GM23338 (cell line): ENCODE measurements around the gene CPXM1. TPM values are rescaled to one million over a fixed set of nuclear protein-coding genes. Genes with fewer than 3 reads are reported as not detected.

Source experiments
- EZH2 ChIP-seq: fragments of 200-600 bp; sonication (generic); IDR thresholded peaks from one replicate; pipeline ENCODE4 v1.8.0; 2017; ENCODE audit warnings: antibody characterized with exemption, mild to moderate bottlenecking, low read depth; ENCODE audit not compliant: unreplicated experiment
- EZH2phosphoT487 ChIP-seq: fragments of 200-600 bp; sonication (generic); IDR thresholded peaks from one replicate; pipeline ENCODE4 v1.8.1; 2018; ENCODE audit warnings: antibody characterized with exemption; ENCODE audit not compliant: unreplicated experiment
- JUNB ChIP-seq: IDR thresholded peaks from one replicate; pipeline ENCODE4 v1.6.1; 2016; ENCODE audit warnings: antibody characterized with exemption; ENCODE audit not compliant: unreplicated experiment
- REST ChIP-seq: IDR thresholded peaks from one replicate; pipeline ENCODE4 v1.6.1; 2018; ENCODE audit warnings: antibody characterized with exemption; ENCODE audit not compliant: unreplicated experiment
- STAT1 ChIP-seq: IDR thresholded peaks from one replicate; pipeline ENCODE4 v1.6.1; 2016; ENCODE audit warnings: antibody characterized with exemption; ENCODE audit not compliant: unreplicated experiment
- ZNF114 ChIP-seq: fragments of 250-450 bp; sonication (Bioruptor Pico); IDR thresholded peaks from 2 replicates; pipeline ENCODE4 v1.5.0; 2020; ENCODE audit warnings: mild to moderate bottlenecking, moderate library complexity
- ZNF462 ChIP-seq: fragments of 250-450 bp; sonication (Bioruptor Pico); IDR thresholded peaks from 2 replicates; pipeline ENCODE4 v1.5.0; 2020; ENCODE audit warnings: mild to moderate bottlenecking, moderate library complexity
- polyA plus RNA-seq: library from polyadenylated mRNA; unstranded; fragments of >200 nt; fragmentation: Nextera tagmentation; extraction: Ambion mirVana; gene quantifications from 2 replicates; pipeline ENCODE4 v1.2.1, GENCODE V29; 2016
- total RNA-seq: library from RNA; depleted of rRNA; stranded (reverse); fragments of >200 nt; shearing (Covaris generic); gene quantifications from 2 replicates; pipeline ENCODE4 v1.2.3, GENCODE V29; 2014

The CPXM1 gene
- total and polyA plus RNA-seq, 2 experiments from 2014 or later: 17.0 to 29.3 TPM

GRCh38 chr20:2834401-2835110 is 34.1 kb upstream of the CPXM1 start (continued):
- TF ChIP-seq ZNF462 (CRISPR knock-in tag) (no peak), JUNB (no peak), EZH2phosphoT487 (no peak), EZH2 (no peak), STAT1 (no peak), ZNF114 (CRISPR knock-in tag) (no peak), REST (no peak)
